GM18867 (cell line): Measurements from ENCODE around the gene SPATA31A6.
"Not testable (repeated sequence)": the region's sequence is repeated elsewhere in the genome, so short reads cannot be mapped to it uniquely, and the experiment has no call there.

Source experiments
- ATAC-seq: cut with Tn5 transposase; IDR thresholded peaks from one replicate; pipeline ENCODE4 v1.9.1; 2021; ENCODE audit warnings: mild to moderate bottlenecking, moderate library complexity; ENCODE audit not compliant: unreplicated experiment

Gene SPATA31A6

DNA sequence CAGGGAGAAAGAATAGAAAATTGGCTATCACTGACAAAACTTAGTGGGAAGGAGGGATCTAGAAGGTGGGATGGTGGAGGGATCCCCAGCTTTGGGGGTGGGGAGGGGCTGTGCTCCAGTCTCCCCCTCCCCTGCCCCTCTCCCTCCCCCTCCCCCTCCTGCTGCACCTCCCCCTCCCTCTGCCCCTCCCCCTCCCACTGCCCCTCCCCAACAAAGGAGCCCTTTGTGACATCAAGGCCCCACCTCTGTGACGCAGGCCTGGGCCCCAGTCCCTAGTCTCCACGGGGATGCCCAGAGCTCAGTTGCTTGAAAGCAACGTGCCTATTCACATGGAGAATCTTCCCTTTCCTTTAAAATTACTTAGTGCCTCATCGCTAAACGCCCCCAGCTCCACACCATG, at the start of gene SPATA31A6:
Gene SPATA31A6 (plus strand): TSS at position 301 of the 400 bp plus-strand sequence. CDS start 29 bp downstream, at position 330.
- ATAC-seq, result not testable (repeated sequence)

DNA sequence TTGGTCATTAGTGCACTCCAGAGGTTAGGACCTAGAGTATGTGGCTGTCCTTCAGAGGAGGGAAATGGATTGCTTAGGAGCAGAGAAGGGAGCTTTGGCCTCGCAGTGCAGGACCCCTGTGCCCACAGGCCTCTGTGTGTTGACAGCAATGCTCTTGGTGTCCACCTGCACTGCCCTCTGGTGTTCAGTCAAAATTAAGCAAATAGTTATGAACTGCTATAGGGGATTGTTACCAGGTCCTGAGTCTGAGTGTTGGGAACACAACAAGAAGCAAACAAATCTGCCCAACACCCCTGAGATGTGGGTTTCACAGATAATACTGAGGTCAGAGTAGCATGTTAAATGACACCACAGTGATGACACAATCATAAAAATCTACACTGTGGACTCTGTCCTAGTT, 23.2 kb upstream of the SPATA31A6 start:
- not testable (repeated sequence) for ATAC-seq

DNA sequence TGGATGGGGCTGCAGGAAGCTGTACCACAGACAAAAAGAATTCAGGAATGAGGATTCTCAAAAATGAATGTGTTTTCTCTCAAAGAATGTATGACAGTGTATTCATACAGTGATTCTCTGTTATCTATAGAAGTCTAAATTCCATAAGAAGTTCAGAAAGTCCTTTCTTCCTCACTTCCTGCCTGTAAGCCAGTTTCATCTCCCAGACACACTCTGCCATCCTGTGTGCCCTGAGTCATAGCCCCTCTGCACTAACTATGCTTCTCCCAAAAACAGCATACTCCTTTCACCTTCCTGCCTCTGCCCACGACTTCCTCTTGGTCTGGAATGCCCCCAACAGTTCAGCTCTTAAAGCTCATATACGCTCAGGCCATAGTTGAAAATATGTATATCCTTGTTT, 36.4 kb downstream of the SPATA31A6 start:
- not testable (repeated sequence) for ATAC-seq

DNA sequence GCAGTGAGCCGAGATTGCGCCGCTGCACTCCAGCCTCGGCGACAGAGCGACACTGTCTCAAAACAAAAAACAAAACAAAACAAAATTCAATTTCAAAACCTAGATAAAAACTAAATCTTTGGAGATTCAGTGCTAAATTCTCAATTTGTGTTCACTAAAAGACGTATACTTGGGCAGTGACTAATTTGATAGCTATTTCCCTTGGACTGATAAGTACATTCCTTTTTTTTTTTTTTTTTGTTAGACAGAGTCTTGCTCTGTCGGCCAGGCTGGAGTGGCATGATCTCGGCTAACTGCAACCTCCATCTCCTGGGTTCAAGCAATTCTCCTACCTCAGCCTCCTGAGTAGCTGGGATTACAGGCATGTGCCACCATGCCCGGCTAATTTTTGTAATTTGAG, 39.8 kb downstream of the SPATA31A6 start:
- ATAC-seq, result not testable (repeated sequence)

DNA sequence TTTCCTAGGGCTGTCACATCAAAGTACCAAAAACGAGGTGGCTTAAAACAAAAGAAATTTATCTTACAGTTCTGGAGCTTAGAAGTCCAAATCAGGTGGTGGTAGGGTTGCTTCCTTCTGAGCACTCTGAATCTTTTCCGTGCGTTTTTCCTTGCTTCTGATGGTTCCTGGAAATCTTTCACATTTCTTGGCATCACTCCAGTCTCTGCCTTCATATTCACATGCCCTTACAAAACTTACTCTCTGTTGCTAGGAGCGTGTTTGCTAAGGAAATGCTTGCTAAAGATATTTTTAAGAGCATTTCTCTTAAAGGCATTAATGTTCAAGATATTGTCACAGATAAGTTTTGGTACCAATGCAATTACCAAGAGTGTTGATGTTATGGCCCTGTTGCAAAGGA, 49.6 kb downstream of the SPATA31A6 start:
- not testable (repeated sequence) for ATAC-seq

DNA sequence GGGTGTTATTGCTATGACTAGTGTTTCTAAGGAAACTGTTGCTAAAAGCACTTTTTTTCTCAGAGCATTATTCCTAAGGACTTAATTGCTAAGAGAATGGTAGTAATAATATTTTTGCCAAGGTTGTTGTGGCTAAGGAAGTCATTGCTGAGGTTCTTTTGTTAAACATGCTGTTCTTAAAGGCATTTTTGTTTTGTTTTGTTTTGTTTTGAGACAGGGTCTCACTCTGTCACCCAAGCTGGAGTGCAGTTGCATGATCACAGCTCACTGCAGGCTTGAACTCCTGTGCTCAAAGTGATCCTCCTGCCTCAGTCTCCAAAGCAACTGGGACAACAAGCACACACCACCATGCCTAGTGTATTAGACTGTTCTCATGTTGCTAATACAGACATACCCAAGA, 51.2 kb downstream of the SPATA31A6 start:
- not testable (repeated sequence) for ATAC-seq

DNA sequence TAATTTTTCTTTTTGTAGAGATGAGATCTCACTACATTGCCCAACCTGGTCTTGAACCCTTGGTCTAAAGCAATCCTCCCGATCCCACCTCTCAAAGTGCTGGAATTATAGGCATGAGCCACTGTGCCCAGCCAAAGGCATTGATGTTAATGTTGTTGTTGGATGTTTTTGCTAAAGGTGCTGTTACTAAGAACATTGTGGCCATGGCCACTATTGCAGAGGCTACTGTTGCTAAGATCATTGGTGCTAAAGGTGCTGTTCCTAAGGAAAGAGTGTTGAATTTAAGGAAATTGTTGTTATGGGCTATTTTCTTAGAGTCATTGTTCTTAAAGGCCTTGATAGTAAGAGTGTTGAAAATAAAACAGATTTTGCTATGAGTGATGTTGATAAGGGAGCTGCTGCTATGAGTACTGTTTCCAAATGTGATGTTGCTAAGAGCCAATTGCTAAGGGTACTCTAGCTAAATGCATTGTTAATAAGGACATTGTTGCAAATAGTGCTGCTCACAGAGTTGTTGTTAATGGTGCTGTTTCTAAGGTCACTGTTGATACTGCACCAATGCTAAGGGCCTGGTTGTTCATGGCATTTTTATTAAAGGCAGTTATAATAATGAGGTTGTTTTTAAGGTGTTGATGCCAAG, 52.0 kb downstream of the SPATA31A6 start:
- not testable (repeated sequence) for ATAC-seq

DNA sequence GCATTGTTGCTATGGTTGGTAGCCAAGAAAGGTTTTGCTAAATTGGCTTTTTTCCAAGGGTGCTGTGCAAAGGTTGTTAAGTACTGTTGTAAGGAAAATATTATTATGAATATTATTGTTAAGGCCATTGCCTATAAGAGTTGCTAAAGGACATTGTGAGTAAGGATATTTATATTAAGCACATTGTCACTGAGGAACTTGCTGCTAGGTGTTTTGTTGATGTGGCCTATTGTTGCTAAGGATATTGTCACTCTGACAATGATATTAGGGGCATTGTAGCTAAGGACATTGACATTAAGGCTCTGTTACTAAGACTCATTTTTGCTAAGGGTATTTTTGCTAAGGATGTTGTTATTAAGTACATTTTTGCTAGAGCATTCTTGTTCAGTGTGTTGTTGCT, 52.6 kb downstream of the SPATA31A6 start:
- ATAC-seq, result not testable (repeated sequence)

DNA sequence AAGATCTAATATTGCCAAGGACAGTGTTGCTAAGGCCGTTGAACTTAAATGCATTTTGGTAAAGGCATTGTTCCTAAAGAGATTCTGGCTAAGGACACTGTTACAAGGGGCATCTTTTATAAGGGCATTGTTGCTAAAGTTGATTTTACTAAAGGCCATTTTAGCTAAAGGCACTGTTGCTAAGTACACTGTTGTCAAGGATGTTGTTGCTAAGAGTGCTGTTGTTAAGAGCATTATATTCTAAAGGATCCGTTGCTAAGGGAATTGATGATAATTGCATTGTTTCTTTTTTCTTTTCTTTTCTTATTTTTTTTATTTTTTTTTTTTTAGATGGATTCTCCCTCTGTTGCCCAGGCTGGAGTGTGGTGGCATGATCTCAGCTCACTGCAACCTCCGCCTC, 53.9 kb downstream of the SPATA31A6 start:
- ATAC-seq, result not testable (repeated sequence)

DNA sequence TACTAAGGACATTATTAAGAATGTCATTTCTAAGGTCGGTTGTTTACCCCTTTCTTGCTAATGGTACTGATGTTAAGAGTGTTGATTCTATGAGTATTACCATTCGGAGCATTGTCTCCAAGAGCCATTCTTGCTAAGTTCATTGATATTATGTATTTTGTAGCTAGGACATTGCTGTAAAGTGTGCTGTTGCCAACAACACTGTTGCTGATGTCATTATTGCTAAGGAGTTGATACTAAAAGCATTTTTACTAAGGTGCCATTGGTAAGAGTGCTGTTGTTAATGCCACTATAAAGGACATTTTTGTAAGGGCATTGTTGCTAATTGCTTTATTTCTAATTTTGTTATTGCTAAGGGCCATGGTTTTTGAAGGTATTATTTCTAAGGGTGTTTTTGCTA, 55.4 kb downstream of the SPATA31A6 start:
- ATAC-seq, result not testable (repeated sequence)
